ENCODE results near the gene SLC25A34. TPM values are rescaled to one million over a fixed set of nuclear protein-coding genes. Genes with fewer than 3 reads are reported as not detected.

Gene SLC25A34
- total RNA-seq, 1 donor from 2014 or later = 3.0 TPM

- no peak for TF ChIP-seq CTCF (IDR thresholded peaks at IDR 0.05)
- no peaks in the 10 kb centered on the region for H3K9me3 ChIP-seq
- peaks cover 52% of the 10 kb centered on the region for H3K36me3 ChIP-seq
- no peak overlapping the region for H3K27ac ChIP-seq
- no peak overlapping the region for H3K4me3 ChIP-seq
- DNase-seq (no peak), ATAC-seq (peak; percentile 53)
- peaks cover 14% of the 10 kb centered on the region for H3K4me1 ChIP-seq
- no peaks in the 10 kb centered on the region for H3K27me3 ChIP-seq
- intact Hi-C loops (cut with DNase I) = no loop called here
Measured at GRCh38 chr1:15734901-15735300, 1.2 kb upstream of the SLC25A34 start.

GRCh38 chr1:15735304-15736037 lies 587 bp upstream of the SLC25A34 start:
- intact Hi-C loops (cut with DNase I) = no loop called here

GRCh38 chr1:15736892-15737261 lies 819 bp downstream of the SLC25A34 start:
- intact Hi-C loops (cut with DNase I) = no loop called here
- no peak for ATAC-seq
- no peak overlapping the region for H3K4me3 ChIP-seq
- no peaks in the 10 kb centered on the region for H3K27me3 ChIP-seq
- peaks cover 32% of the 10 kb centered on the region for H3K36me3 ChIP-seq
- H3K9me3 ChIP-seq = no peaks in the 10 kb centered on the region
- H3K27ac ChIP-seq = peak overlapping the region; percentile 36
- DNase-seq = no peak
- TF ChIP-seq CTCF (IDR thresholded peaks at IDR 0.05) = no peak
- H3K4me1 ChIP-seq = peaks cover 22% of the 10 kb centered on the region

More at GRCh38 chr1:15735304-15736037, 587 bp upstream of the SLC25A34 start:
- Histone ChIP-seq H3K4me3 (no peak overlapping the region), H3K4me1 (peaks cover 14% of the 10 kb centered on the region), H3K27me3 (no peaks in the 10 kb centered on the region), H3K27ac (peak overlapping the region; percentile 42), H3K9me3 (no peaks in the 10 kb centered on the region), H3K36me3 (peaks cover 46% of the 10 kb centered on the region)
- ATAC-seq = peak; percentile 5
- no peak for DNase-seq
- no peak for TF ChIP-seq CTCF (IDR thresholded peaks at IDR 0.05)

- DNase-seq = no peak
- no peak for TF ChIP-seq CTCF (IDR thresholded peaks at IDR 0.05)
- no peaks in the 10 kb centered on the region for H3K27me3 ChIP-seq
- peaks cover 22% of the 10 kb centered on the region for H3K4me1 ChIP-seq
- H3K36me3 ChIP-seq = peaks cover 25% of the 10 kb centered on the region
- intact Hi-C loops (cut with DNase I) = no loop called here
- H3K27ac ChIP-seq = no peak overlapping the region
- no peak overlapping the region for H3K4me3 ChIP-seq
- no peaks in the 10 kb centered on the region for H3K9me3 ChIP-seq
- ATAC-seq = no peak
Measured at GRCh38 chr1:15737324-15738319, 1.6 kb downstream of the SLC25A34 start.

- Histone ChIP-seq H3K4me1 (peaks cover 22% of the 10 kb centered on the region), H3K4me3 (no peak overlapping the region), H3K9me3 (no peaks in the 10 kb centered on the region), H3K36me3 (peaks cover 15% of the 10 kb centered on the region), H3K27me3 (no peaks in the 10 kb centered on the region), H3K27ac (no peak overlapping the region)
- ATAC-seq = no peak
- intact Hi-C loops (cut with DNase I) = no loop called here
- no peak for TF ChIP-seq CTCF (IDR thresholded peaks at IDR 0.05)
- DNase-seq = no peak
Measured at GRCh38 chr1:15738416-15739113, 2.5 kb downstream of the SLC25A34 start.

Data from upper lobe of right lung (tissue), 1 donor.